Spleen (tissue), 11 donors: ENCODE measurements around the gene STARD13. TPM values are rescaled to one million over a fixed set of nuclear protein-coding genes. Genes with fewer than 3 reads are reported as not detected.

Experiments used
- DNase-seq: peaks from one replicate; pipeline ENCODE4 v3.0.0-alpha.2; 2020
- H3K27ac ChIP-seq, 8 donors: fragments of 200-600 bp; sonication (generic) in 7 of 8; 1 replicate in 4 of 8; 2 replicates in 4 of 8; pipeline versions ENCODE4 v1.5.0 to v1.8.0; 2016 to 2021; ENCODE audit warnings: inconsistent platforms in 4 of 8, mild to moderate bottlenecking in 4 of 8, moderate library complexity in 1 of 8
- H3K27me3 ChIP-seq, 7 donors: fragments of 200-600 bp; sonication (generic) in 6 of 7; replicated peaks in 1 of 7; 1 replicate in 4 of 7; 2 replicates in 3 of 7; pipeline versions ENCODE4 v1.5.0 to v1.8.0; 2016 to 2021; ENCODE audit warnings: inconsistent platforms in 3 of 7, mild to moderate bottlenecking in 1 of 7
- H3K36me3 ChIP-seq, 6 donors: fragments of 200-600 bp; sonication (generic) in 5 of 6; 1 replicate in 4 of 6; 2 replicates in 2 of 6; pipeline versions ENCODE4 v1.5.0 to v1.8.0; 2016 to 2021; ENCODE audit warnings: inconsistent platforms in 2 of 6
- H3K4me1 ChIP-seq, 6 donors: fragments of 200-600 bp; sonication (generic) in 5 of 6; 1 replicate in 3 of 6; 2 replicates in 3 of 6; pipeline versions ENCODE4 v1.5.0 to v1.8.0; 2016 to 2021; ENCODE audit warnings: inconsistent platforms in 3 of 6
- H3K4me3 ChIP-seq, 8 donors: fragments of 200-600 bp; sonication (generic) in 7 of 8; 1 replicate in 4 of 8; 2 replicates in 4 of 8; pipeline versions ENCODE4 v1.5.0 to v1.8.0; 2016 to 2021; ENCODE audit warnings: inconsistent platforms in 4 of 8, mild to moderate bottlenecking in 4 of 8, moderate library complexity in 2 of 8
- H3K9me3 ChIP-seq, 8 donors: fragments of 200-600 bp; sonication (generic) in 7 of 8; 1 replicate in 4 of 8; 2 replicates in 4 of 8; pipeline versions ENCODE4 v1.5.0 to v1.8.0; 2016 to 2021; ENCODE audit warnings: inconsistent platforms in 4 of 8
- CTCF ChIP-seq, 11 experiments: fragments of 200-600 bp in 7 of 11; fragments of 450-650 bp in 4 of 11; sonication (generic) in 4 of 11; IDR thresholded peaks in 8 of 11; conservative IDR thresholded peaks in 3 of 11; 1 replicate in 7 of 11; 2 replicates in 4 of 11; pipeline versions ENCODE4 v1.4.0 to v1.8.0; 2016 to 2021; ENCODE audit warnings: antibody characterized with exemption in 11 of 11, inconsistent platforms in 4 of 11, mild to moderate bottlenecking in 1 of 11
- POLR2A ChIP-seq, 3 donors: fragments of 450-650 bp; IDR thresholded peaks; one replicate each; pipeline ENCODE4 v1.5.1; 2017; ENCODE audit warnings: antibody characterized with exemption in 3 of 3, mild to moderate bottlenecking in 1 of 3
- POLR2AphosphoS5 ChIP-seq, 3 donors: sonication (generic); formaldehyde crosslinking; IDR thresholded peaks; one replicate each; pipeline ENCODE4 v1.5.1; 2017; ENCODE audit warnings: antibody characterized with exemption in 3 of 3
- WGBS, 5 donors: extraction: QIAGEN DNeasy Blood & Tissue Kit in 3 of 5; methylation state at CpG; one replicate each; pipeline versions ENCODE4 v1.1.5 to v1.1.7; 2013 to 2018; 5-methylcytosine and 5-hydroxymethylcytosine counted together
- intact Hi-C: fragments of 100-400 bp; cut with DNase I; formaldehyde crosslinking; loops from one replicate; pipeline ENCODE4 v1.15.0; 2023; ENCODE audit warnings: low total_unique reads
- polyA plus RNA-seq, 3 donors: library from polyadenylated mRNA; stranded (reverse); fragments of 200-250 nt; gene quantifications; one replicate each; pipeline ENCODE4 v1.2.1, GENCODE V29; 2013
- total RNA-seq, 7 donors: library from RNA; depleted of rRNA in 3 of 7; stranded (reverse); fragments of >200 nt in 3 of 7; fragmentation: NEBNext Ultra II Directional in 4 of 7; extraction: Animal tissue kit (Norgen Biotek cat#: 25700) in 4 of 7; gene quantifications; one replicate each; pipeline versions ENCODE4 v1.1.0 to v1.2.1, GENCODE V29; 2016 to 2021
- donor health status: healthy with polysubstance abuse.
- donor health status: DM: no; HTN: no; CAD: no; lungs with moderate emphysema.
- donor health status: DM: no; HTN: no; CAD: no.
- donor health status: Bipolar disorder and iron deficiency.
- donor health status: healthy.
- donor health status: DM: no; HTN: no; CAD: no.
- donor health status: DM: yes; HTN: yes; CAD: no.

STARD13 gene
- total and polyA plus RNA-seq, 10 donors = 1.4 to 58.1 (median 26.7) TPM

GRCh38 chr13:33289966-33290365, 4.4 kb upstream of the STARD13 start:
- Histone ChIP-seq H3K36me3 (no peaks in the 10 kb centered on the region), H3K4me1 (peaks cover 0 to 16% (median 8%) of the 10 kb centered on the region in 6 donors), H3K9me3 (no peaks in the 10 kb centered on the region), H3K4me3 (no peak overlapping the region), H3K27me3 (peaks cover 0 to 10% (median 0%) of the 10 kb centered on the region in 7 donors), H3K27ac (no peak overlapping the region)
- no peak for DNase-seq
- WGBS, 5 donors = 80 to 92% (median 85%) methylated on average over 3 of the region's 3 CpGs
- TF ChIP-seq POLR2AphosphoS5 (IDR thresholded peaks at IDR 0.05) = no peak
- no peak for TF ChIP-seq POLR2A (IDR thresholded peaks at IDR 0.05)
- intact Hi-C loops = no loop called here

- Histone ChIP-seq H3K27ac (no peak overlapping the region), H3K36me3 (no peaks in the 10 kb centered on the region), H3K9me3 (no peaks in the 10 kb centered on the region), H3K4me3 (no peak overlapping the region), H3K4me1 (peaks cover 0 to 35% (median 10%) of the 10 kb centered on the region in 6 donors), H3K27me3 (peaks cover 0 to 14% (median 0%) of the 10 kb centered on the region in 7 donors)
- DNase-seq = no peak
- 88 to 94% (median 93%) methylated on average over 15 of the region's 15 CpGs for WGBS, 5 donors
- intact Hi-C loops = no loop called here
- no peak for TF ChIP-seq CTCF (IDR thresholded peaks at IDR 0.05 in 8 of 11, conservative IDR thresholded peaks at IDR 0.05 in 3 of 11)
- no peak for TF ChIP-seq POLR2AphosphoS5 (IDR thresholded peaks at IDR 0.05)
- TF ChIP-seq POLR2A (IDR thresholded peaks at IDR 0.05) = no peak
Observed at GRCh38 chr13:33287142-33287882, 1.8 kb upstream of the STARD13 start.

- WGBS, 5 donors = 21 to 28% (median 23%) methylated on average over 5 of the region's 5 CpGs
- no peak for TF ChIP-seq POLR2A (IDR thresholded peaks at IDR 0.05)
- TF ChIP-seq POLR2AphosphoS5 (IDR thresholded peaks at IDR 0.05) = no peak
- no peak for TF ChIP-seq CTCF (IDR thresholded peaks at IDR 0.05 in 8 of 11, conservative IDR thresholded peaks at IDR 0.05 in 3 of 11)
- Histone ChIP-seq H3K4me3 (peak overlapping the region in 7 of 8 donors; percentile 2 to 73 (median 48)), H3K9me3 (no peaks in the 10 kb centered on the region), H3K27me3 (peaks cover 0 to 14% (median 0%) of the 10 kb centered on the region in 7 donors), H3K27ac (peak overlapping the region; percentile 44 to 93 (median 87)), H3K36me3 (no peaks in the 10 kb centered on the region), H3K4me1 (peaks cover 0 to 42% (median 10%) of the 10 kb centered on the region in 6 donors)
- no peak for DNase-seq
- intact Hi-C loops = no loop called here
Observed at GRCh38 chr13:33286128-33286527, 573 bp upstream of the STARD13 start.

- Histone ChIP-seq H3K27me3 (peaks cover 0 to 14% (median 0%) of the 10 kb centered on the region in 7 donors), H3K36me3 (no peaks in the 10 kb centered on the region), H3K4me3 (peak overlapping the region; percentile 17 to 73 (median 46)), H3K4me1 (peaks cover 0 to 45% (median 10%) of the 10 kb centered on the region in 6 donors), H3K9me3 (no peaks in the 10 kb centered on the region), H3K27ac (peak overlapping the region; percentile 44 to 93 (median 87))
- intact Hi-C loops = no loop called here
- no peak for DNase-seq
- TF ChIP-seq POLR2AphosphoS5 (IDR thresholded peaks at IDR 0.05) (no peak), POLR2A (IDR thresholded peaks at IDR 0.05) (peak in 1 of 3 donors; percentile 3)
- WGBS, 5 donors = 11 to 18% (median 13%) methylated on average over 6 of the region's 6 CpGs
Observed at GRCh38 chr13:33284916-33285315, 639 bp downstream of the STARD13 start.

GRCh38 chr13:33284031-33284430, 1.5 kb downstream of the STARD13 start:
- Histone ChIP-seq H3K4me1 (peaks cover 0 to 51% (median 10%) of the 10 kb centered on the region in 6 donors), H3K4me3 (peak overlapping the region in 7 of 8 donors; percentile 24 to 73 (median 48)), H3K27me3 (peaks cover 0 to 14% (median 0%) of the 10 kb centered on the region in 7 donors), H3K27ac (peak overlapping the region; percentile 5 to 93 (median 87)), H3K9me3 (no peaks in the 10 kb centered on the region), H3K36me3 (no peaks in the 10 kb centered on the region)
- DNase-seq = no peak
- intact Hi-C loops = no loop called here
- WGBS, 5 donors = 19 to 55% (median 29%) methylated on average over 1 of the region's 1 CpG
- TF ChIP-seq CTCF (IDR thresholded peaks at IDR 0.05 in 8 of 11, conservative IDR thresholded peaks at IDR 0.05 in 3 of 11) = no peak
- TF ChIP-seq POLR2A (IDR thresholded peaks at IDR 0.05) = peak in 1 of 3 donors; percentile 40
- TF ChIP-seq POLR2AphosphoS5 (IDR thresholded peaks at IDR 0.05) = no peak
